Measurements from ENCODE around the gene SHANK3.

DNA sequence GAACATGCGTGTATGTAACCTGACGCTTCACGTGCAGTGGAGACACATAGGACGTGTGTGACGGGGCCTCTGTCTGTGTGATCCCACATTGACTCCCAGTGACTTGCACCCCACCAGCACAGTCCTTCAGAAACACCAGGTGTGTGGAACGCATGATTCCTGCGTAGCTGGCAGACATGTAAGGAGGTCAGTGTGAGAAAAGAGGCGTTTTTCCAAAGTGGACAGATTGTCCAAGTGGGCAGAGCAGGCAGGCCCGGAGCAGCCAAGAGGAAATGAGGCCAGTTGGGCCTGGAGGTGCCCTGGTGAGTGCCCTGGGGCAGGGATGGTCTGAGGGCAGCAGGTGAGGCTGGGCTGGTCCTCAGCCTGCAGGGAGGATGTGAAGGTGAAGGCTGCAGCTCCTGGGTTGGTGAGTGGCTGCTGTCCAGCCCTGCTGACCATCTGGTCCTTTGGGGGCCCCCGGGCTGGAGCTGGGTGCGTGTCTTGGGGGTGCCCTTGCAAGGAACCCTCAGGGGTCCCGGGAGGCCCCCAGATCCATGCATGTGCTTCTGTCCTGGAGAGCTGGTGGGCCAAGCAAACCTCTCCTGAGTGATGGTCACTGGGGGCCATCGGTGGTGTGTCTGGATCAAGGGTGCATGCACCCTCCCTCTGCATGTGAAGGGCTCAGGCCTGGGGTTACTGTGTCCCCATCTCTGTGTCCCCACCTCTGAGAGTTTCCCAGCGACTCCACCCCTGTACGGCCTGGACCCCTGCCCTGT, 26.6 kb downstream of the SHANK3 start:
- TF ChIP-seq, protein P1, sequence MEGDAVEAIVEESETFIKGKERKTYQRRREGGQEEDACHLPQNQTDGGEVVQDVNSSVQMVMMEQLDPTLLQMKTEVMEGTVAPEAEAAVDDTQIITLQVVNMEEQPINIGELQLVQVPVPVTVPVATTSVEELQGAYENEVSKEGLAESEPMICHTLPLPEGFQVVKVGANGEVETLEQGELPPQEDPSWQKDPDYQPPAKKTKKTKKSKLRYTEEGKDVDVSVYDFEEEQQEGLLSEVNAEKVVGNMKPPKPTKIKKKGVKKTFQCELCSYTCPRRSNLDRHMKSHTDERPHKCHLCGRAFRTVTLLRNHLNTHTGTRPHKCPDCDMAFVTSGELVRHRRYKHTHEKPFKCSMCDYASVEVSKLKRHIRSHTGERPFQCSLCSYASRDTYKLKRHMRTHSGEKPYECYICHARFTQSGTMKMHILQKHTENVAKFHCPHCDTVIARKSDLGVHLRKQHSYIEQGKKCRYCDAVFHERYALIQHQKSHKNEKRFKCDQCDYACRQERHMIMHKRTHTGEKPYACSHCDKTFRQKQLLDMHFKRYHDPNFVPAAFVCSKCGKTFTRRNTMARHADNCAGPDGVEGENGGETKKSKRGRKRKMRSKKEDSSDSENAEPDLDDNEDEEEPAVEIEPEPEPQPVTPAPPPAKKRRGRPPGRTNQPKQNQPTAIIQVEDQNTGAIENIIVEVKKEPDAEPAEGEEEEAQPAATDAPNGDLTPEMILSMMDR (conservative IDR thresholded peaks at IDR 0.05; ENCODE audit: low read length) = no peak
- TF ChIP-seq EZH2phosphoT487 (IDR thresholded peaks at IDR 0.05; ENCODE audit: borderline replicate concordance, low read depth, low read length) = no peak

All from OCI-LY7 (cell line).